ENCODE results near the gene SGCD.
"Not testable (repeated sequence)": the region's sequence is repeated elsewhere in the genome, so short reads cannot be mapped to it uniquely, and the experiment has no call there.

SGCD gene

DNA sequence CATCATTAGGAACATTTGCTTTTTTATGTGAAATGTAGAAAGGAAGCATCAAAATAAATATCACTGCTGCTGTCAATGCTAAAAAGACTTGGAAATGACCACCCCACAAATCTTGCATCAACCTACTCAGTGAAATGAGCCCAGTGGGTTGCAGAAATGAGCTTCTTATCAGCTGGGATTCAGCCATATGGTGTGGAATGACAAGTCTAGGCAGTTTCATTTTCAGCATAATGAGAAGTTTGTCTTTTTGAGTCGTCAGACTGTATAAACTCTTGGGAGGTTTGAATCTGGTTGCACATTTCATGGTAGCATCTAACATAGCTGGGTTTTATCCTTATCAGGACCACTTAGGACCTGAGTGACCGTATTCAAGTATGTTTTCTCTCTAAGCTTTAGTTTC is 272.0 kb downstream of the SGCD start:
- TF ChIP-seq ZNF529 (tag by site-specific recombination; IDR thresholded peaks at IDR 0.05; ENCODE audit: insufficient replicate concordance) (no peak), ZNF830 (tag by site-specific recombination; IDR thresholded peaks at IDR 0.05; ENCODE audit: low read depth) (no peak), ZNF747 (tag by site-specific recombination; IDR thresholded peaks at IDR 0.05) (no peak), ZNF626 (tag by site-specific recombination; IDR thresholded peaks at IDR 0.05) (no peak), TCF7L2 (IDR thresholded peaks at IDR 0.05; ENCODE audit: borderline replicate concordance, low read depth, low read length) (no peak), KLF8 (tag by site-specific recombination; IDR thresholded peaks at IDR 0.05) (no peak), ZNF2 (tag by site-specific recombination; IDR thresholded peaks at IDR 0.05) (no peak), ZNF335 (tag by site-specific recombination; conservative IDR thresholded peaks at IDR 0.05) (no peak), OSR2 (tag by site-specific recombination; IDR thresholded peaks at IDR 0.05) (no peak), SCRT1 (tag by site-specific recombination; IDR thresholded peaks at IDR 0.05; ENCODE audit: borderline replicate concordance) (no peak), ZNF266 (tag by site-specific recombination; IDR thresholded peaks at IDR 0.05; ENCODE audit: low read depth) (no peak)
- TF ChIP-seq, protein P1, sequence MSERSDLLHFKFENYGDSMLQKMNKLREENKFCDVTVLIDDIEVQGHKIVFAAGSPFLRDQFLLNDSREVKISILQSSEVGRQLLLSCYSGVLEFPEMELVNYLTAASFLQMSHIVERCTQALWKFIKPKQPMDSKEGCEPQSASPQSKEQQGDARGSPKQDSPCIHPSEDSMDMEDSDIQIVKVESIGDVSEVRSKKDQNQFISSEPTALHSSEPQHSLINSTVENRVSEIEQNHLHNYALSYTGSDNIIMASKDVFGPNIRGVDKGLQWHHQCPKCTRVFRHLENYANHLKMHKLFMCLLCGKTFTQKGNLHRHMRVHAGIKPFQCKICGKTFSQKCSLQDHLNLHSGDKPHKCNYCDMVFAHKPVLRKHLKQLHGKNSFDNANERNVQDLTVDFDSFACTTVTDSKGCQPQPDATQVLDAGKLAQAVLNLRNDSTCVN (tag by site-specific recombination; optimal IDR thresholded peaks at IDR 0.05): no peak
- TF ChIP-seq, protein P2, sequence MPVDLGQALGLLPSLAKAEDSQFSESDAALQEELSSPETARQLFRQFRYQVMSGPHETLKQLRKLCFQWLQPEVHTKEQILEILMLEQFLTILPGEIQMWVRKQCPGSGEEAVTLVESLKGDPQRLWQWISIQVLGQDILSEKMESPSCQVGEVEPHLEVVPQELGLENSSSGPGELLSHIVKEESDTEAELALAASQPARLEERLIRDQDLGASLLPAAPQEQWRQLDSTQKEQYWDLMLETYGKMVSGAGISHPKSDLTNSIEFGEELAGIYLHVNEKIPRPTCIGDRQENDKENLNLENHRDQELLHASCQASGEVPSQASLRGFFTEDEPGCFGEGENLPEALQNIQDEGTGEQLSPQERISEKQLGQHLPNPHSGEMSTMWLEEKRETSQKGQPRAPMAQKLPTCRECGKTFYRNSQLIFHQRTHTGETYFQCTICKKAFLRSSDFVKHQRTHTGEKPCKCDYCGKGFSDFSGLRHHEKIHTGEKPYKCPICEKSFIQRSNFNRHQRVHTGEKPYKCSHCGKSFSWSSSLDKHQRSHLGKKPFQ (tag by site-specific recombination; IDR thresholded peaks at IDR 0.05): no peak
- no peaks in the 10 kb centered on the region for H3K36me3 ChIP-seq (ENCODE audit: control insufficient read depth in 2 of 2, insufficient read depth in 1 of 2, low read length in 2 of 2)
- ChIA-PET POLR2A (no interaction called here), CTCF (no interaction called here)
- no peak overlapping the region for H3K27ac ChIP-seq (ENCODE audit: extremely low read depth, low read depth, low read length)
- no peak overlapping the region for H3K4me3 ChIP-seq (ENCODE audit: low read depth, low read length)
- no peaks in the 10 kb centered on the region for H3K9me3 ChIP-seq (ENCODE audit: control insufficient read depth, insufficient read depth, low read depth, low read length)
- no peaks in the 10 kb centered on the region for H3K4me1 ChIP-seq (ENCODE audit: control insufficient read depth, insufficient read depth, low read length)

DNA sequence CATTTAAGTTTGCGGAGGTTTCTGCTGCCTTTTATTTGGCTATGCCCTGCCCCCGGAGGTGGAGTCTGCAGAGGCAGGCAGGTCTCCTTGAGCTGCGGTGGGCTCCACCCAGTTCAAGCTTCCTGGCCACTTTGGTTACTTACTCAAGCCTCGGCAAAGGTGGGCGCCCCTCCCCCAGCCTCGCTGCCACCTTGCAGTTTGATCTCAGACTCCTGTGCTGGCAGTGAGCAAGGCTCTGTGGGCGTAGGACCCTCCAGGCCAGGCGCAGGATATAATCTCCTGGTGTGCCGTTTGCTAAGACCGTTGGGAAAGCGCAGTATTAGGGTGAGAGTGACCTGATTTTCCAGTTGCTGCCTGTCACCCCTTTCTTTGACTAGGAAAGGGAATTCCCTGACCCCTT is 283.6 kb downstream of the SGCD start:
- H3K36me3 ChIP-seq (ENCODE audit: control insufficient read depth in 2 of 2, insufficient read depth in 1 of 2, low read length in 2 of 2); CTCF ChIA-PET; H3K4me1 ChIP-seq (ENCODE audit: control insufficient read depth, insufficient read depth, low read length); H3K9me3 ChIP-seq (ENCODE audit: control insufficient read depth, insufficient read depth, low read depth, low read length); H3K4me3 ChIP-seq (ENCODE audit: low read depth, low read length); POLR2A ChIA-PET; H3K27ac ChIP-seq (ENCODE audit: extremely low read depth, low read depth, low read length): not testable (repeated sequence)

DNA sequence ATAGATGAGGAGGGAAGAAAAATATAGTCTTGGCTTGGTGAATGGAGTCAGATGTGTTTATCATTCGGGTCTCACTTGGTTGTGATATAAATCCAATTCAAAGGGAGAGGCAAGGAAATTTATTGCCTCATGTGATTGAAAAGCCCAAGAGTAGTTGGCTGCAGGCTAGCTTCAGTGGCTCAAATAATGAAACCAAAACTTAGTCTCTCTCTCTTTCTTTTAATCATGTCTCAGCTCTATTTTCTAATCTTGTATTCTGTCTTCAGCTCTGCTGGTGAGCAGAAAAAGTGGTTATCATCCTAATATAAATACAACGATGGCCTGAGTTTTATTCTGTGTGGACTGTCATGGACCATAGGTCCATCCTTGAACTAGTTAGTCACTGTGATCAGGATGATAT is 288.9 kb downstream of the SGCD start:
- no peak overlapping the region for H3K27ac ChIP-seq (ENCODE audit: extremely low read depth, low read depth, low read length)
- ChIA-PET CTCF (no interaction called here), POLR2A (no interaction called here)
- no peaks in the 10 kb centered on the region for H3K36me3 ChIP-seq (ENCODE audit: control insufficient read depth in 2 of 2, insufficient read depth in 1 of 2, low read length in 2 of 2)
- H3K4me3 ChIP-seq (ENCODE audit: low read depth, low read length): no peak overlapping the region
- no peaks in the 10 kb centered on the region for H3K9me3 ChIP-seq (ENCODE audit: control insufficient read depth, insufficient read depth, low read depth, low read length)
- H3K4me1 ChIP-seq (ENCODE audit: control insufficient read depth, insufficient read depth, low read length): no peaks in the 10 kb centered on the region
- TF ChIP-seq, protein P3, sequence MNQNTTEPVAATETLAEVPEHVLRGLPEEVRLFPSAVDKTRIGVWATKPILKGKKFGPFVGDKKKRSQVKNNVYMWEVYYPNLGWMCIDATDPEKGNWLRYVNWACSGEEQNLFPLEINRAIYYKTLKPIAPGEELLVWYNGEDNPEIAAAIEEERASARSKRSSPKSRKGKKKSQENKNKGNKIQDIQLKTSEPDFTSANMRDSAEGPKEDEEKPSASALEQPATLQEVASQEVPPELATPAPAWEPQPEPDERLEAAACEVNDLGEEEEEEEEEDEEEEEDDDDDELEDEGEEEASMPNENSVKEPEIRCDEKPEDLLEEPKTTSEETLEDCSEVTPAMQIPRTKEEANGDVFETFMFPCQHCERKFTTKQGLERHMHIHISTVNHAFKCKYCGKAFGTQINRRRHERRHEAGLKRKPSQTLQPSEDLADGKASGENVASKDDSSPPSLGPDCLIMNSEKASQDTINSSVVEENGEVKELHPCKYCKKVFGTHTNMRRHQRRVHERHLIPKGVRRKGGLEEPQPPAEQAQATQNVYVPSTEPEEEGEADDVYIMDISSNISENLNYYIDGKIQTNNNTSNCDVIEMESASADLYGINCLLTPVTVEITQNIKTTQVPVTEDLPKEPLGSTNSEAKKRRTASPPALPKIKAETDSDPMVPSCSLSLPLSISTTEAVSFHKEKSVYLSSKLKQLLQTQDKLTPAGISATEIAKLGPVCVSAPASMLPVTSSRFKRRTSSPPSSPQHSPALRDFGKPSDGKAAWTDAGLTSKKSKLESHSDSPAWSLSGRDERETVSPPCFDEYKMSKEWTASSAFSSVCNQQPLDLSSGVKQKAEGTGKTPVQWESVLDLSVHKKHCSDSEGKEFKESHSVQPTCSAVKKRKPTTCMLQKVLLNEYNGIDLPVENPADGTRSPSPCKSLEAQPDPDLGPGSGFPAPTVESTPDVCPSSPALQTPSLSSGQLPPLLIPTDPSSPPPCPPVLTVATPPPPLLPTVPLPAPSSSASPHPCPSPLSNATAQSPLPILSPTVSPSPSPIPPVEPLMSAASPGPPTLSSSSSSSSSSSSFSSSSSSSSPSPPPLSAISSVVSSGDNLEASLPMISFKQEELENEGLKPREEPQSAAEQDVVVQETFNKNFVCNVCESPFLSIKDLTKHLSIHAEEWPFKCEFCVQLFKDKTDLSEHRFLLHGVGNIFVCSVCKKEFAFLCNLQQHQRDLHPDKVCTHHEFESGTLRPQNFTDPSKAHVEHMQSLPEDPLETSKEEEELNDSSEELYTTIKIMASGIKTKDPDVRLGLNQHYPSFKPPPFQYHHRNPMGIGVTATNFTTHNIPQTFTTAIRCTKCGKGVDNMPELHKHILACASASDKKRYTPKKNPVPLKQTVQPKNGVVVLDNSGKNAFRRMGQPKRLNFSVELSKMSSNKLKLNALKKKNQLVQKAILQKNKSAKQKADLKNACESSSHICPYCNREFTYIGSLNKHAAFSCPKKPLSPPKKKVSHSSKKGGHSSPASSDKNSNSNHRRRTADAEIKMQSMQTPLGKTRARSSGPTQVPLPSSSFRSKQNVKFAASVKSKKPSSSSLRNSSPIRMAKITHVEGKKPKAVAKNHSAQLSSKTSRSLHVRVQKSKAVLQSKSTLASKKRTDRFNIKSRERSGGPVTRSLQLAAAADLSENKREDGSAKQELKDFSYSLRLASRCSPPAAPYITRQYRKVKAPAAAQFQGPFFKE (tag by site-specific recombination; IDR thresholded peaks at IDR 0.05; ENCODE audit: borderline replicate concordance): no peak
- TF ChIP-seq ZNF157 (tag by site-specific recombination; IDR thresholded peaks at IDR 0.05) (no peak), TCF7L2 (IDR thresholded peaks at IDR 0.05; ENCODE audit: borderline replicate concordance, low read depth, low read length) (no peak), ZFP3 (tag by site-specific recombination; IDR thresholded peaks at IDR 0.05; ENCODE audit: low read depth) (no peak), KLF1 (tag by site-specific recombination; IDR thresholded peaks at IDR 0.05) (no peak), ZNF174 (tag by site-specific recombination; IDR thresholded peaks at IDR 0.05) (no peak), KLF10 (tag by site-specific recombination; IDR thresholded peaks at IDR 0.05) (no peak)

All from HEK293 (cell line).